ENCODE measurements around the gene CDK7. TPM values are rescaled to one million over a fixed set of nuclear protein-coding genes. Genes with fewer than 3 reads are reported as not detected.

CDK7 gene
- polyA plus RNA-seq, 1 donor (not counting 4 experiments of a cell fraction or from before 2014, with no cell fraction given), result 80.5 TPM

DNA sequence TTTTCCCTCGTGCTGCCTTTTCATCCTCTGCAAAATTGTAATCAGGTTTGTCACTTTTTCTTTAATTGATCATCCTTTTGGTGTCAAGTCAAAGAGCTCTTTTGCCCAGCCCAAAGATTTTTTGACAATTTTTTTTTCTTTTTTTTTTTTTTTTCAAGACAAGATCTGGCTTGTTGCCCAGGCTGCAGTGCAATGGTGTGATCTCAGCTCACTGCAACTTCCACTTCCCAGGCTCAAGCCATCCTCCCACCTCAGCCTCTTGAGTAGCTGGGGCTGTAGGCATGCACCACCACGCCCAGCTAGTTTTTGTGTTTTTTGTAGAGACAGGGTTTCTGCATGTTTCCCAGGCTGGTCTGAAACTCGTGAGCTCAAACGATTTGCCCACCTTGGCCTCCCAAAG is 36.7 kb downstream of the CDK7 start:
- Histone ChIP-seq H3K4me3 (ENCODE audit: control insufficient read depth in 2 of 3, extremely low read depth in 1 of 3, insufficient read depth in 2 of 3, low read depth in 1 of 3, low read length in 3 of 3) (no peak overlapping the region), H3K27me3 (ENCODE audit: control insufficient read depth, extremely low read depth, insufficient read depth, low read length) (no peaks in the 10 kb centered on the region), H3K9me3 (ENCODE audit: control insufficient read depth, low read depth, low read length) (no peaks in the 10 kb centered on the region), H3K9ac (ENCODE audit: control insufficient read depth, extremely low read depth, insufficient read depth, low read length) (no peak overlapping the region), H2AFZ (ENCODE audit: control insufficient read depth, low read length) (no peak overlapping the region), H3K4me2 (ENCODE audit: control insufficient read depth, extremely low read depth, insufficient read depth, low read depth, low read length) (no peak overlapping the region), H4K20me1 (ENCODE audit: control insufficient read depth, extremely low read depth, insufficient read depth, low read length) (no peaks in the 10 kb centered on the region), H3K27ac (ENCODE audit: control insufficient read depth, insufficient read depth, low read length) (peak overlapping the region; percentile 5), H3K4me1 (ENCODE audit: control insufficient read depth, extremely low read depth, insufficient read depth, low read length) (peaks cover 5% of the 10 kb centered on the region), H3K36me3 (ENCODE audit: control insufficient read depth in 2 of 2, extremely low read depth in 1 of 2, insufficient read depth in 2 of 2, low read length in 2 of 2) (peaks cover 3 to 5% of the 10 kb centered on the region in 2 experiments), H3K9me1 (ENCODE audit: control insufficient read depth, extremely low read depth, insufficient read depth, low read length) (no peaks in the 10 kb centered on the region), H3K79me2 (ENCODE audit: control insufficient read depth, insufficient read depth, low read length) (no peaks in the 10 kb centered on the region)
- TF ChIP-seq CTCF (optimal IDR thresholded peaks at IDR 0.05 in 1 of 3, IDR thresholded peaks at IDR 0.05 in 1 of 3, conservative IDR thresholded peaks at IDR 0.05 in 1 of 3; ENCODE audit: extremely low read depth in 1 of 3, insufficient read depth in 2 of 3, low read length in 3 of 3) (no peak), EZH2 (IDR thresholded peaks at IDR 0.05; ENCODE audit: low read length) (no peak)
- no peak for FAIRE-seq
- dilution Hi-C loops (cut with MboI; ENCODE audit: extremely low pct_ligation_motif_present, low sequenced_read_pairs), result no loop called here
- no peak for DNase-seq (ENCODE audit: low read depth, low spot score)

GRCh38 chr5:69275563-69275962 is 40.9 kb downstream of the CDK7 start:
- H3K4me3 ChIP-seq (ENCODE audit: control insufficient read depth in 2 of 3, extremely low read depth in 1 of 3, insufficient read depth in 2 of 3, low read depth in 1 of 3, low read length in 3 of 3), result no peak overlapping the region
- no peak for DNase-seq (ENCODE audit: low read depth, low spot score)
- no peak for TF ChIP-seq CTCF (optimal IDR thresholded peaks at IDR 0.05 in 1 of 3, IDR thresholded peaks at IDR 0.05 in 1 of 3, conservative IDR thresholded peaks at IDR 0.05 in 1 of 3; ENCODE audit: extremely low read depth in 1 of 3, insufficient read depth in 2 of 3, low read length in 3 of 3)
- no peak for TF ChIP-seq EZH2 (IDR thresholded peaks at IDR 0.05; ENCODE audit: low read length)
- FAIRE-seq, result no peak
- no peak overlapping the region for H3K9ac ChIP-seq (ENCODE audit: control insufficient read depth, extremely low read depth, insufficient read depth, low read length)
- no peak overlapping the region for H2AFZ ChIP-seq (ENCODE audit: control insufficient read depth, low read length)
- H3K27me3 ChIP-seq (ENCODE audit: control insufficient read depth, extremely low read depth, insufficient read depth, low read length), result no peaks in the 10 kb centered on the region
- H3K4me2 ChIP-seq (ENCODE audit: control insufficient read depth, extremely low read depth, insufficient read depth, low read depth, low read length), result no peak overlapping the region
- dilution Hi-C loops (cut with MboI; ENCODE audit: extremely low pct_ligation_motif_present, low sequenced_read_pairs), result no loop called here
- no peaks in the 10 kb centered on the region for H4K20me1 ChIP-seq (ENCODE audit: control insufficient read depth, extremely low read depth, insufficient read depth, low read length)
- H3K4me1 ChIP-seq (ENCODE audit: control insufficient read depth, extremely low read depth, insufficient read depth, low read length), result peaks cover 5% of the 10 kb centered on the region
- H3K27ac ChIP-seq (ENCODE audit: control insufficient read depth, insufficient read depth, low read length), result no peak overlapping the region
- peaks cover 17% of the 10 kb centered on the region in 2 experiments for H3K36me3 ChIP-seq (ENCODE audit: control insufficient read depth in 2 of 2, extremely low read depth in 1 of 2, insufficient read depth in 2 of 2, low read length in 2 of 2)
- no peaks in the 10 kb centered on the region for H3K9me1 ChIP-seq (ENCODE audit: control insufficient read depth, extremely low read depth, insufficient read depth, low read length)
- H3K9me3 ChIP-seq (ENCODE audit: control insufficient read depth, low read depth, low read length), result no peaks in the 10 kb centered on the region
- no peaks in the 10 kb centered on the region for H3K79me2 ChIP-seq (ENCODE audit: control insufficient read depth, insufficient read depth, low read length)
